GM21737 (cell line): ENCODE measurements around the gene DNAJB6.
"Not testable (repeated sequence)": the region's sequence is repeated elsewhere in the genome, so short reads cannot be mapped to it uniquely, and the experiment has no call there.

ENCODE experiments used
- ATAC-seq: cut with Tn5 transposase; IDR thresholded peaks from one replicate; pipeline ENCODE4 v1.9.1; 2021; ENCODE audit warnings: mild to moderate bottlenecking, moderate library complexity; ENCODE audit not compliant: unreplicated experiment

Gene DNAJB6

DNA sequence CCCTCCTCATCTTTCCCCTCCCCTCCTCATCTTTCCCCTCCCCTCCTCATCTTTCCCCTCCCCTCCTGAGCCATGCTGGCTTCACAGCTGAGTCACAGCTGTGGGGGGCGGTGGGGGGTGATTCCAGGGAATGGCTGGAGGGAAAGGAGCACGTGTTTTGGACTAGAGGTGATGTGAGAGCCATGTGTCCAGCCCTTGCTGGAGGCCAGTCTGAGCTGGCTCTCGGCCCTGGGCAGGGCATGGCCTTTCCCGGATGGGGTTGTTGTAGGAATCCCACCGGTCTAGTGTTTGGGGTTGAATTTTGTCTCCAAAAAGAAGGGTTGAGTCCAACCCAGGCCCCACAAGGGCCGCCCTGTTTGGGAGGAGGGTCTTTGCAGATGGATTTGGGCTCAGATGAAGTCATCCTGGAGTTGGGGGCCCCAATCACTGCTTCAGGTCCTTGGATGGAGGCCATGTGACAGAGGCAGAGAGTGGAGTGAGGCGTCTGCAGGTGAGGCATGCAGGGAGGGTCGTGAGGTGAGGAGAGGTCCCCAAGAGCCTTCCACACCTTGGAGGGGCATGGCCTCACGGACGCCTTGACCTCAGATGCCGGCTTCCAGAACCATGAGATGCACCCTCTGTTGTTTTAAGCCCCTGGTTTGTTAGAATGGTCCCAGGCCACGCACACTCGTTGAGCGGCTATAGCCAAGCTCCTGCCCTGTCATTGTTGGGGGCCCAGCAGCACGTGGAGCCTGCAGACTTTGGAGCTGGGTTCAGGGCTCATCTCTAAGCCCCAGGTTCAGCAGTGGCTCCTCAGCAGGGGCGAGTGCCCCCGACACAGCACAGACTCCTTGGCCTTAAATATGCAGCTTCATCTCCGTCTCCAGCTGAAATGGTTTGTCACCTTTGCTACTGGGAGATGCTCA is 101.6 kb downstream of the DNAJB6 start:
- no peak for ATAC-seq

DNA sequence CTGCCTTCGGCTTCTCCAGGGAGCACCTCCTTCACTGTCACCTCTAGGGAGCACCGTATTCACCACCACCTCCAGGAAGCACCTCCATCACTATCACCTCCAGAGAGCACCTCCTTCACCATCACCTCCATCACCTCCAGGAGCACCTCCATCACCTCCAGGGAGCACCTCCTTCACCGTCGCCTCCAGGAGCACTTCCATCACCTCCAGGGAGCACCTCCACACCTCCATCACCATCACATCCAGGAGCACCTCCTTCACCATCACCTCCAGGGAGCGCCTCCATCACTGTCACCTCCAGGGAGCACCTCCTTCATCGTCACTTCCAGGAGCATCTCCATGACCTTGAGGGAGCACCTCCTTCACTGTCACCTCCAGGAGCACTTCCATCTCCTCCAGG is 102.3 kb downstream of the DNAJB6 start:
- ATAC-seq, result no peak

DNA sequence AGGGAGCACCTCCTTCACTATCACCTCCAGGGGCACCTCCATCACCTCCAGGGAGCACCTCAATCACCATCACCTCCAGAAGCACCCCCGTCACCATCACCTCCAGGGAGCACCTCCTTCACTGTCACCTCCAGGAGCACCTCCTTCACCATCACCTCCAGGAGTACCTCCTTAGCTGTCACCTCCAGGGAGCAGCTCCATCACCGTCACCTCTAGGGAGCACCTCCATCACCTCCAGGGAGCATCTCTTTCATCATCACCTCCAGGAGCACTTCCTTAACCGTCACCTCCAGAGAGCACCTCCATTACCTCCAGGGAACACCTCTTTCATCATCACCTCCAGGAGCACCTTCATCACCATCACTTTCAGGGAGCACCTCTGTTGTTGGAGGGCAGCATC is 103.0 kb downstream of the DNAJB6 start:
- ATAC-seq, result no peak

DNA sequence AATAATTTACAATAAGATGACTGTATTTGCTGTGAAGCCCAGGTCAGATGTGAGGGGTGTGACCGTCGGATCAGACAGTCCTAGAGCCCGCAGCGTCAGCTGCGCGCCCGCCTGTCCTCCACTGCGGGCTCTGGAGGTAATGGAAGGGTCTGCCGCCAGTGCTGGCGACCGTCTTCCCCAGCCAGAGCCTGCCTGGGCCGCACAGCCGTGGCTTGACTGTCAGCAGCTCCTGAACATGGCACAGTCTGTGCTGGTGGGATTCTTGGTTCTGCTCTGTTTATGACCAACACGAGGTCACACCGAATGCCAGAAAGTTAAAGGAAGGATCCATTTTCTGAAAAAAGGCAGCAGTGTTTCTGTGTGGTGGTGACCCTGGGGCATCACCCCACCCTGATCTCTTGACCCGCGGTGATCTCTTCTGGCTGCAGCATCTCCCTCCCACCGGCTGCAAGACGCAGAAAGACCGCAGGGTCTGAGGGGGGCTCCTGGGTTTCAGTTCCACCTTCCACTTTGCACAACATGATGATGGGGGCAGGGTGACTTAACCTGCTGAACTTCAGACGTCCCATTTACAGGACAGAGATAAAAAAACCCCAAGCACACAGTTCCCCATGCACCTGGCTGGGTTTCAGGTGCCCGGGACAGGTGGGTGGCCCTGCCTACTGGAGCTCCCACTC is 103.7 kb downstream of the DNAJB6 start:
- no peak for ATAC-seq

DNA sequence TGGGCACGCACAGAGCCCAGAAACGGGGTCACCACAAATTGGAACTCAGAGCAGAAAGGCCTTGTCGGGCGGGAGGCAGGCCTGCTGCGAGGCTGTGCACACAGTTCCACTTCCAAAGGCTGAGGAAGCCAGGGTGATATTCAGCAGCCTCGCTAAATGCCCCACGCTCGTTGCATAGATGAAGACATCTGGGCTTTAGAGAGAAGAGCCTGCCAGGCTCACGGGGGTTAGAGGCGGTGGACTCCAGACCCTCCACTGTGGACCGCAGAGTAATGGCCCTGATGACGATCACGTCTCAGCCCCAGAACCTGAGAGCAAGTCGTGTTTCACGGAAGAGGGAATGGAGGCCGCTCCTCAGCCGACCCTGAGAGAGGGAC is 104.2 kb downstream of the DNAJB6 start:
- ATAC-seq, result no peak

DNA sequence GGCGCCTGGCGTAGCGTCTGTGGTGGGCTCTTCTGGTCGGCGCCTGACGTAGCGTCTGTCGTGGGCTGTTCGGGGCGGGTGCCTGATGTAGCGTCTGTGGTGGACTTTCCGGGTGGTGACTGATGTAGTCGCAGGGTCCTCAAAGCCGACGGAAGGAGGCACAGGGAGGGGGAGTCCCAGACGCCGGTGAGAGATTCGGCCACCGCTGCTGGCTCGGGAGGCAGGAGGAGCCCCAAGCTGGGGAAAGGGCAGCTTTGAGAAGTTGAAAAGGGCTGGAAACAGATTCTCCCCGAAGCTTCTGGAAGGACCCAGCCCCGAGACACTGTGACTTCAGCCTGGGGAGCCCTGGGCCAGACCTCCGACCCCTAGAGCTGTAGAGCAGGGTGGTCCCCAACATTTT is 105.7 kb downstream of the DNAJB6 start:
- no peak for ATAC-seq

DNA sequence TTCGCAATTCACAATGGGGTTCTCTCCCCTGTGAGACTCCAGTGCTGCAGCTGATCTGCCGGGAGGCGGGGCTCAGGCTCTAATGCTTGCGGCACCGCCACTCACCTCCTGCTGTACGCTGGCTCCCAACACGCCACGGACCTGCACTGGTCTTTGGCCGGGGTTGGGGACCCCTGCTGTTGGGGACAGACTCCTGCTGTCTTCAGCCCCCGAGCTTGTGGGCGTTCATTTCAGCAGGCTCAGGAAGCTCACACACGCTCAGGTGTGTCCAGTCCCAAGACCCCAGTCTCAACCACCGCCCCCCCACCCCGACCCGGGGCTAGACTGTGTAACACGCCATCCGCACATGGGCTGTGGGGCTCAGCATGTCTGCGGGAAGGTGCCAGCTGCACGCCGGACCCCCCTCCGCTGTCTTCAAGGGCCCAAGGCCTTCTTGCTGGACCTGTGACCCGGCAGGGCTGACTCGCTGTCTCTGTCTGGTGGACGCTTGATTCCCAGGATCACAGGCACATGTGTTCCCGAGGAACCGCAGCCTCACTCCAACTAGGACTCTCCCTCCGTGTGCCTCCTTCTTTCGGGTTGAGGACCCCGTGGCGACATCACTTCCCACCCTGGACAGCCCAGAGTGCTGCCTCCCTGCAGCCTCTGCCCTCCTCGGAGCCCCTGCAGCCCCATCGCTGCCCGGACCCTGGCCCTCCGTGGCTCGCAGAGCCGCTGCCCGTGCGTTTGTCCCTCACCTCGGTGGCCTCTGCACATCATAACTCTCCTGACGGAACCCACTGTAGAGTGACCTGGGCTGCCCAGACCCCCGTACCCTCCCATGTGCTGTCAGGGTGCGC is 106.4 kb downstream of the DNAJB6 start:
- ATAC-seq, result no peak

DNA sequence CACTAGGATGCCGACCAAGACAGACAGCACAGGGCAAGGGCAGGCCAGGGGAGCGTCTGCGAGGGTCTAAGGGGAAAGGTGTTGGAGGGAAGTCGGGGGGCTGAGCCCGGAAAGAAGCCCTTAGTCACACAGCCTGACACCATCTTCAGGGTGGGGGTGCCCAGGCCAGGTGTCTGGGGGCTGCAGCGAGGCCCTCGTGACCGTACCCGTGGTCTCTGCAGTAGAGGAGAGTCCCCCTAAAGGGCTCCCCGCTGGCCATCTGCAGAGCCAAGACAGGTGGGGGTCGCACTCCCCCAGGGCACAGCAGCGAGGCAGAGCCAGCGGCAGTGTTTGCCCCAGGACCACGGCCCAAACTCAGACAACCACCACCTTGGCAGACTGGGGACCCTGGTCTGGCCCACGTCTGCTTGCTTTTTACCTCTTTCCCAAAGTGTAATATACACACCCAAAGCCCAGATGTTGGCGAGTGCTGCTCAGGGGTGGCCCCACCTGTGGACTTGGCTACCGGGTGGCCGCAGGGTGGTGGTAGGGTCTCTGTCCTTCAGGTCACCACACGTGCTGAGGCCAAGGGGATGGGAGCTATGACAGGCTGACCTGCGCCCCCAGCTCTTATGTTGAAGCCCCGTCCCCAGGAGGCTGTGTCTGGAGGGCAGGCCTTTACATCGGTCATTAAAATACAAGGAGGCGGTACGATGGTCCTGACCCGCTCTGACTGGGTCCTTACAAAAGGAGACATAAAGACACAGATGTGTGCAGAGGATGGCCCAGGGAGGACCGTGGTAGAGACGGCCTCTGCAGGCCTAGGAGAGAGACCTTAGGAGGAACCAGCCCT is 107.4 kb downstream of the DNAJB6 start:
- no peak for ATAC-seq

DNA sequence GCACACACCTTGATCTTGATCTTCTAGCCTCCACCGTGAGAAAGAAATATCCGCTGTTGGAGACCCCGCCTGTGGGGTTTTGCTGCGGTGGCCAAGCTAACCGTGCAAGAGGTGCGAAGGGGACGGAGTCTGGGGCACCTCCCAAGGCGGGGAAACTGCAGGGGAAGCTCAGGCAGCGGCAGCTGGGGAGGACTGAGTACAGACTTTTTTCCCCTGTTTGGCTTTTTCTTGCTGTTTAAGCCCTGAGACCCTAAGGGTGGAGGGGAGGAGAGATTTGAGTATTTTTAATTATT is 108.0 kb downstream of the DNAJB6 start:
- ATAC-seq, result no peak

DNA sequence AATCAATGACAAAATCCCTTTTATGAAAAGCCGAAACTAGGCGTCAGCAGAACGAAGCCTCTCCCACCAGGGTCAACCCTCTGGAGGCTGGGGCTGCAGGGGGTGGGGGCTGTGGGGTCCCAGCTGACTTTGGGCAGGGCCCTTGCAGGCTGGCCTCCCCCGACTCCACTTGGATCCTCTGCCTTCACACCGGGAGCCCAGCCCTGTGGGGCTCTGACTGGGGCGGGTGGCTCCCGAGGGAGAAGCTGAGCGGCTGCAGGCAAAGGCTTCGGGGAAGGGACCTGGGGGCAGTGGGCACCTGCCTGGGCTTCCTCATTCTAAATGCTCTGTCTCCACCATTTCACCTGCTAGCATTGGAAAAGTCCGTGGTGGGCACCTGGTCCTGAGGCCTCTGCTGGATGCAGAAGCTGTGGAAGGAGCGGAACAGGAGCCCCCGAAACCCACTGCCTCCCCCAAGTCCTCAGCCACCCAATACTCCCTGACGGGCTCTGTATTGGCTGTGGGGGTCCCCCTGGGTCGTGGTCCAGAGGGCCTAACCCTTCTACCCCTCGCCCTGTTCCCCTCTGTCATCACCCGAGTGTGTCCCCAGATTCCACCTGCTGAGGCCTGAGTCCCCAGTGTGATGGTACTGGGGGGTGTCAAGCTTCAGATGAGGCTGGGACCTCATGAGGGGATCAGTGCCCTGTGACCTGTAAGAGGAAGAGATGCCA is 108.6 kb downstream of the DNAJB6 start:
- no peak for ATAC-seq

DNA sequence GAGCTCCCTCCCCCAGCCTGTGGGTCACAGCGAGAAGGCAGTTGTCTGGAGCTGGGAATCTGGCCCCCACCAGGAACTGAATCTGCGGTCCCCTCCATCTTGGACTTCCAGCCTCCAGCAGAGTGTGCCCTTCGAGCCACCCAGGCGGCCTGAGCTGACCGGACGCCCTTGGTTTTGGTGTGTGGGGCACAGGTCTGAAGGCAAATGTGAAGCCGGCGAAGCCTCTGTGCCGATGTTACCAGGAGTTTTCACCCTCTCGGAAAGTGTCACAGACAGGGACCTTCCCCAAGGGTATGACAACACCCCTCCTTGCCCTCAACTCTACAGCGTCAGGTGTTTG is 109.1 kb downstream of the DNAJB6 start:
- ATAC-seq, result no peak

DNA sequence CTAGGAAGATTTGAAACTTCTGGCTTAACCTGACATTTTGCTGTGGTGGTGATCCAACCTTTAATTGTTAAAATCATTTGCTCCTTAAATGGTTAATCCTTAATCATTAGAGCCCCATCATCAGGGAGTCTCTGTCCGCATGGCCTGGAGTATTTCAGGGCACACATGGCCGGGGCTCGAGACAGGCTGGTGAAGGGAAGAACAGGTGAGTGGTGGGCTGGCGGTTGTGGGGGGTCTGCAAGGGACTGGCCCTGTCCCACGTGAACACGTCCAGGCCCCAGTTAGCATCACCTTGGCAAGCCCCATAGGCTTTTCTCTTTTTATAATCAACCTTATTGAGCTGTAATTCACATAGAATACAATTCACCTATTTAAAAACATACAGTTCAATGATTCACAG is 109.5 kb downstream of the DNAJB6 start:
- ATAC-seq, result no peak

DNA sequence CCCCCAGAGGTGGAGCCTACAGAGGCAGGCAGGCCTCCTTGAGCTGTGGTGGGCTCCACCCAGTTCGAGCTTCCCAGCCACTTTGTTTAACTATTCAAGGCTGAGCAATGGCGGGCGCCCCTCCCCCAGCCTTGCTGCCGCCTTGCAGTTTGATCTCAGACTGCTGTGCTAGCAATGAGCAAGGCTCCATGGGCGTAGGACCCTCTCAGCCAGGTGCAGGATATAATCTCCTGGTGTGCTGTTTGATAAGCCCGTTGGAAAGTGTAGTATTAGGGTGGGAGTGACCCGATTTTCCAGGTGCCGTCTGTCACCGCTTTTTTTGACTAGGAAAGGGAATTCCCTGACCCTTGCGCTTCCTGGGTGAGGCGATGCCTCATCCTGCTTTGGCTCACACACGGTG is 117.2 kb downstream of the DNAJB6 start:
- ATAC-seq, result not testable (repeated sequence)

DNA sequence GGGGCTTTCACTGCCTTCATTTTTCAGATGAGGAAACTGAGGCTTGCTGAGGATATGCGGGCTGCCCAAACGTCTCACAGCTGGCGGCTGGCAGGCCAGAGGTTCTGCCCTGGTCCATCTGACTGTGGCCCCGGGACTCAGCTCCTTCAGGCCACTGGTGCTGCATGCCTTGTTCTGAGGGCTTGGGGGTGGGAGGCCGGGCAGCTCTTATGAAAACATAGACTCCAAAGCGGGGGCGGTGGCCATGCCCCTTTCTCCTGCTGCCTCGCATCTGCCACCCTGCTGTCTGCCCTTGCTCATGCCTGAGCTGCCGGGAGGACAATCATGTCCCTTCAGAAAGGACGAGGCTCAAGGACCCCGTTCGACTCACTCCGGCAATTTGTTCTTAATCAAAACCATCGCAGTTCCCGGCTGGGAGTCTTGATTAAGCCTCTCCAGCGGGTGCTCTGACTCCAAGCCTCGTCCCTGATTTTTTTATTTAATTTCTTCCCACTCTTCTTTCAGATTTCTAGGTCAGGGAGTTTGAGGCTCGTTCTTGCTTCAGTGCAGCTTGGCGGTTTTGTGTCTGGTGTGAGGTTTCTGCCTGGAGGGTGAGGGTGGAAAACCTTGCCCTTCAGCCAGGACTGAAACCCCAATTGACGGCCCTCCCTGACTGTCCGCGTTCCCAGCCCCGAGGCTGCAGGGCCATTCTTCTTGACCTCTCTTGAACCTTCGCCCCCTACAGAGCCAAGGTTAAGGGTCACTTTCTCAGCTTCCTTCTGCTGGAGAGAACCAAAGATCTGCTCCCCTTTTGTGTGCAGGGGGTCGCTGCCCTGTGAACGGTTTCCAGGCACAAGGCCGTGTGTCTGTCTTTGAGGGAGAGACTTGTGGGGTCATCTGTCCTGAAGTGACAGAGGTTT is 120.8 kb downstream of the DNAJB6 start:
- no peak for ATAC-seq

DNA sequence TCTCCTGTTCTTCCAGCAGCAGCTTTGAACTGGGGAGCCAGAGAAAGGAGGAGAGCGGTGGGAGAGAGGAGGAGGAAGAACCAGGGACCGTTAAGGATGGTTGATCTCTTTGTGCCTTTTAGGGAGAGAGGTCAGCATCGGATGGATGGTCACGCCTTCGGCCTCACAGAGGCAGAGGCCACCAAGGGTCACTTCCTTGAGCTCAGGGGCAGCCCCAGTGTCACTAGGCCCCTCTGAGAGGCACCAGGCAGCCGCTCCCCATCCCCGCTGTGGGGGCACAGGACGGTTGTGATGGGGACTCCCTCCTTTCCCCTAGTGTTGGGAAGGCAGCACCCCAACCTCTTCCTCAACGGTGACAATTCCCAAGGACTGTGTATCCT is 121.4 kb downstream of the DNAJB6 start:
- ATAC-seq, result no peak

DNA sequence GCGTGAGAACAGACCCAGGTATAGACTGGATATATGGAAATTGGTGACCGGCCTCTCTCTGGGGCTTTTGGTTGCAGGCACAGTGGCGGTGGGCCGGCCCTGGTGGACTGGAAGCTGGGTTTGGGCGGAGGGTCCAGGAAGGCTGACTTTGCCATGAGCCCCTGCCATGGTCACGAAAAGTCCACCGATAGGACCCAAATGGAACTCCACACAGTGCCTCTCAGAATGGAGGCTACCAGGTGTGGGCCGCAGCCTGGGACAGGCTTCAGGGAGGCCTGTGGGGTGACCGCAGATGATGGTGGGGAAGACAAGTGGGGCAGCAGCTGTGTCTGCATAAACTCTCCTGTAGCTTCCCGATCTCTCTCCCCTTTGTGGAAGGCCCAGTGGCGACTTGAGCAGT is 123.2 kb downstream of the DNAJB6 start:
- ATAC-seq, result no peak

DNA sequence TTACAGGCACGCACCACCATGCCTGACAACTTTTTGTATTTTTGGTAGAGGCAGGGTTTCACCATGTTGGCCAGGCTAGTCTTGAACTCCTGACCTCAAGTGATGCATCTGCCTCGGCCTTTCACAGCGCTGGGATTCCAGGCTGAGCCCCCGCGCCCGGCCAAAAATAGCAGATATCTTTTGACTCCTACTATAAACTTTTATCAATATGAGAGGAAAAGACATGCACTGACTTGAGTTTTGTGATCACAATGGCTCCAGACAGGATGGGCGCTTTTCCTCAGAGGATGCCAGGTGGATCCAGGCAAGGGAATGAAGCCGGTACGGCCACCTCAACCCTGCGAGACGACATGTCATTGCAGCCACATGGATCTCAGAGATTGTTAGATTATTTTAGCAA is 123.9 kb downstream of the DNAJB6 start:
- ATAC-seq, result no peak

DNA sequence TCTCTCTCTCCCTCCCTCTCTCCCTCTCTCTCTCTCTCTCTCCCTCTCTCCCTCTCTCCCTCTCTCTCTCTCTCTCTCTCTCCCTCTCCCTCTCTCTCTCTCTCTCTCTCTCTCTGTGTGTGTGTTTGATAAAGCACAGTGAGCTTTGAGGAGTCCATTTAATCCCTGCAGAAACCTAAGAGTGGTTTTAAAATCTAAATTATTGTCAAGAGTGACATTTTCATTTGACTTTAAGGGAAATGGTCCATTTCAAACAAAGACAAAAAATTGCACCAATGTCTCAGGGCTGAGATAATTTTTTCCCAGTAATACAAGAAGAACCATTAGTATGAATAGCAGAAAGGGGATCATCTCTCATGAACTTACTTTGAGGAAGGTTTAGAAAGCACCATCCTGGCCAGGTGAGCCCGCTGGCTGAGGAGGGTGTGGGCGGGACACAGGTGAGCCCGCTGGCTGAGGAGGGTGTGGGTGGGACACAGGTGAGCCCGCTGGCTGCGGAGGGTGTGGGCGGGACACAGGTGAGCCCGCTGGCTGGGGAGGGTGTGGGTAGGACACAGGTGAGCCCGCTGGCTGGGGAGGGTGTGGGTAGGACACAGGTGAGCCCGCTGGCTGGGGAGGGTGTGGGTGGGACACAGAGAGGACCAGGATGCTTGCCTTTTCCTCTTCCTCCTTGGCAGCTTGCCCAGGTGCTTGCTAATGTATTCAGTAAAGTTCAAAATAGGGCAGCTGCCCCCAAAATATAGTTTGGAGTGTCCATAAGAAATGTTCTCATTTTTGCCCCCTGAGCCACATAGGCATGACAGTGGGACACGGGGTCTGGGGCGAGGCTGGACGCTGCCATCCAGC is 125.0 kb downstream of the DNAJB6 start:
- no peak for ATAC-seq

DNA sequence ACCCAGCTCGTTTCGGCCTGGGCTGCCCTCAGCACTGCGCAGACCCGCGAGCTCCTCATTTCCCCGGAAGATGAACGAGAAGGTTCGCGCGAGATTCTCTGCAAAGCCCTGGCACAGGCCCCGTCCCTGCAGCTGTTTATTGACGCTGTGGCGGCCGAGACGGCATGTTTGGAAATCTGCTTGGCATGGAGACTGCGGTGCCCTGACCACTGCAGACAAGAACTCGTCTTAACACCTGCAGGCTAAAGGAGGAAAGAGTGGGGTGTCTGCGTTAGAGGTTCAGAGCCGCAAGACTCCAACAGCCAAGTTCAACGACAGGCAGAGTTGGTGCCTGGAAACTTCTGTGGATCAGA is 125.6 kb downstream of the DNAJB6 start:
- no peak for ATAC-seq
